Endodermal cell (in vitro differentiated cells): ENCODE measurements around the gene TACC3. TPM values are rescaled to one million over a fixed set of nuclear protein-coding genes. Genes with fewer than 3 reads are reported as not detected.

Source experiments
- DNase-seq: peaks from one replicate; pipeline ENCODE4 v3.0.0-alpha.2; 2017
- H3K27ac ChIP-seq: 2 replicates; pipeline ENCODE4 v1.5.1; 2013; ENCODE audit warnings: mild to moderate bottlenecking, low read depth, low read length, moderate library complexity
- H3K27me3 ChIP-seq: 2 replicates; pipeline ENCODE4 v1.6.1; 2013; ENCODE audit warnings: mild to moderate bottlenecking, low read length, moderate library complexity; ENCODE audit not compliant: insufficient read depth, control insufficient read depth, poor library complexity, severe bottlenecking
- H3K36me3 ChIP-seq: 2 replicates; pipeline ENCODE4 v1.7.0; 2013; ENCODE audit warnings: mild to moderate bottlenecking, low read length, moderate library complexity; ENCODE audit not compliant: control insufficient read depth, insufficient read depth
- H3K4me1 ChIP-seq: one replicate; pipeline ENCODE4 v1.7.0; 2013; ENCODE audit warnings: low read length; ENCODE audit not compliant: control insufficient read depth, insufficient read depth
- H3K4me3 ChIP-seq: 2 replicates; pipeline ENCODE4 v1.5.1; 2013; ENCODE audit warnings: mild to moderate bottlenecking, low read length, moderate library complexity
- H3K9ac ChIP-seq: 2 replicates; pipeline ENCODE4 v1.6.1; 2013; ENCODE audit warnings: mild to moderate bottlenecking, low read length, moderate library complexity; ENCODE audit not compliant: poor library complexity, severe bottlenecking; ENCODE audit errors: extremely low read depth
- H3K9me3 ChIP-seq: 2 replicates; pipeline ENCODE4 v1.6.1; 2013; ENCODE audit warnings: mild to moderate bottlenecking, low read length, moderate library complexity; ENCODE audit not compliant: control insufficient read depth
- H3K27ac Mint-ChIP-seq: 2 replicates; pipeline ENCODE4 v1.8.0; 2020; ENCODE audit warnings: mixed read lengths
- H3K27me3 Mint-ChIP-seq: 2 replicates; pipeline ENCODE4 v1.8.0; 2021; ENCODE audit warnings: mild to moderate bottlenecking, mixed read lengths; ENCODE audit not compliant: insufficient read depth
- H3K36me3 Mint-ChIP-seq: 2 replicates; pipeline ENCODE4 v1.8.0; 2020; ENCODE audit warnings: low read depth, mixed read lengths
- H3K4me1 Mint-ChIP-seq: 2 replicates; pipeline ENCODE4 v1.8.0; 2020; ENCODE audit warnings: mixed read lengths
- H3K4me3 Mint-ChIP-seq: 2 replicates; pipeline ENCODE4 v1.8.0; 2020; ENCODE audit warnings: mild to moderate bottlenecking, moderate library complexity, mixed read lengths
- H3K9me3 Mint-ChIP-seq: 2 replicates; pipeline ENCODE4 v1.8.0; 2020; ENCODE audit warnings: mild to moderate bottlenecking, mixed read lengths
- CTCF ChIP-seq: fragments of 200-600 bp; sonication (generic); conservative IDR thresholded peaks from 2 replicates; pipeline ENCODE4 v1.5.0; 2021; ENCODE audit warnings: antibody characterized with exemption, mild to moderate bottlenecking
- WGBS, 2 experiments: methylation state at CpG; one replicate each; pipeline versions ENCODE4 v1.1.5 to v1.1.7; 2013; ENCODE audit warnings: missing lambda C conversion rate in 2 of 2, mixed read lengths in 1 of 2; ENCODE audit not compliant: insufficient coverage in 1 of 2, insufficient read length in 1 of 2; 5-methylcytosine and 5-hydroxymethylcytosine counted together
- total RNA-seq, 2 donors: library from RNA; stranded (reverse); fragmentation: NEBNext Ultra II Directional in 1 of 2; extraction: Animal tissue kit (Norgen Biotek cat#: 25700) in 1 of 2; gene quantifications; 2 replicates in 1 of 2; 3 replicates in 1 of 2; pipeline ENCODE4 v1.2.1, GENCODE V29; 2021

TACC3 gene
- total RNA-seq, 2 donors from 2014 or later = 113 to 182 TPM

GRCh38 chr4:1783970-1784369 is 62.6 kb downstream of the TACC3 start:
- H3K9ac ChIP-seq = no peak overlapping the region
- 89 to 90% methylated on average over 9 to 12 of the region's 12 CpGs for WGBS, 2 experiments
- no peaks in the 10 kb centered on the region for H3K36me3 ChIP-seq
- Mint-ChIP-seq H3K27ac (no peak overlapping the region), H3K27me3 (no peaks in the 10 kb centered on the region), H3K9me3 (no peaks in the 10 kb centered on the region), H3K4me3 (no peak overlapping the region), H3K36me3 (no peaks in the 10 kb centered on the region), H3K4me1 (no peaks in the 10 kb centered on the region)
- H3K9me3 ChIP-seq = no peaks in the 10 kb centered on the region
- no peak for DNase-seq
- H3K27me3 ChIP-seq = no peaks in the 10 kb centered on the region
- H3K4me3 ChIP-seq = no peak overlapping the region
- no peak overlapping the region for H3K27ac ChIP-seq
- H3K4me1 ChIP-seq = no peaks in the 10 kb centered on the region
- TF ChIP-seq CTCF = no peak

- Histone ChIP-seq H3K27me3 (no peaks in the 10 kb centered on the region), H3K27ac (no peak overlapping the region), H3K9me3 (no peaks in the 10 kb centered on the region), H3K4me1 (no peaks in the 10 kb centered on the region), H3K4me3 (no peak overlapping the region), H3K36me3 (no peaks in the 10 kb centered on the region), H3K9ac (no peak overlapping the region)
- no peaks in the 10 kb centered on the region for H3K36me3 Mint-ChIP-seq
- no peak for TF ChIP-seq CTCF
- H3K27ac Mint-ChIP-seq = no peak overlapping the region
- H3K9me3 Mint-ChIP-seq = no peaks in the 10 kb centered on the region
- H3K4me3 Mint-ChIP-seq = no peak overlapping the region
- H3K27me3 Mint-ChIP-seq = no peaks in the 10 kb centered on the region
- WGBS, 2 experiments = 88 to 99% methylated on average over 7 to 10 of the region's 10 CpGs
- no peaks in the 10 kb centered on the region for H3K4me1 Mint-ChIP-seq
- no peak for DNase-seq
These were observed 63.1 kb downstream of the TACC3 start for GRCh38 chr4:1784395-1784788.

- H3K27ac Mint-ChIP-seq = no peak overlapping the region
- no peaks in the 10 kb centered on the region for H3K36me3 Mint-ChIP-seq
- Histone ChIP-seq H3K27me3 (no peaks in the 10 kb centered on the region), H3K27ac (no peak overlapping the region), H3K9me3 (no peaks in the 10 kb centered on the region), H3K9ac (no peak overlapping the region), H3K36me3 (no peaks in the 10 kb centered on the region), H3K4me1 (no peaks in the 10 kb centered on the region), H3K4me3 (no peak overlapping the region)
- H3K27me3 Mint-ChIP-seq = peaks cover under 1% of the 10 kb centered on the region
- no peaks in the 10 kb centered on the region for H3K9me3 Mint-ChIP-seq
- no peak for DNase-seq
- WGBS, 2 experiments = 88 to 91% methylated on average over 11 to 17 of the region's 17 CpGs
- H3K4me3 Mint-ChIP-seq = no peak overlapping the region
- TF ChIP-seq CTCF = no peak
- no peaks in the 10 kb centered on the region for H3K4me1 Mint-ChIP-seq
These were observed 63.7 kb downstream of the TACC3 start for GRCh38 chr4:1784789-1785591.
